Upper lobe of right lung (tissue), 1 donor: ENCODE data around the gene ACOT7. TPM values are rescaled to one million over a fixed set of nuclear protein-coding genes. Genes with fewer than 3 reads are reported as not detected.
"Not testable (repeated sequence)": the region's sequence is repeated elsewhere in the genome, so short reads cannot be mapped to it uniquely, and the experiment has no call there.

Experiments used
- ATAC-seq: fragments of 200-7000 bp; cut with Tn5 transposase; one replicate; pipeline ENCODE4 v1.9.1; 2020; ENCODE audit warnings: mild to moderate bottlenecking, moderate library complexity
- DNase-seq: peaks from one replicate; pipeline ENCODE4 v3.0.0-alpha.2; 2020
- H3K27ac ChIP-seq: fragments of 200-600 bp; one replicate; pipeline ENCODE4 v1.8.0; 2022
- H3K27me3 ChIP-seq: fragments of 200-600 bp; one replicate; pipeline ENCODE4 v1.8.0; 2022; ENCODE audit warnings: mild to moderate bottlenecking
- H3K36me3 ChIP-seq: fragments of 200-600 bp; one replicate; pipeline ENCODE4 v1.8.0; 2022
- H3K4me1 ChIP-seq: fragments of 200-600 bp; one replicate; pipeline ENCODE4 v1.8.0; 2022
- H3K4me3 ChIP-seq: fragments of 200-600 bp; one replicate; pipeline ENCODE4 v1.8.0; 2022; ENCODE audit warnings: mild to moderate bottlenecking
- H3K9me3 ChIP-seq: fragments of 200-600 bp; one replicate; pipeline ENCODE4 v1.8.0; 2022
- CTCF ChIP-seq: fragments of 200-600 bp; IDR thresholded peaks from one replicate; pipeline ENCODE4 v1.8.0; 2022; ENCODE audit warnings: antibody characterized with exemption
- intact Hi-C: fragments of 100-400 bp; cut with DNase I; formaldehyde crosslinking; loops from one replicate; pipeline ENCODE4 v1.11.0; 2022
- total RNA-seq: library from RNA; stranded (reverse); fragmentation: NEBNext Ultra II Directional; extraction: Animal tissue kit (Norgen Biotek cat#: 25700); gene quantifications from one replicate; pipeline ENCODE4 v1.2.1, GENCODE V29; 2021
- donor health status: DM: no; HTN: yes; CAD: no; lungs with severe emphysema.

Gene ACOT7
- total RNA-seq, 1 donor from 2014 or later, result 22.8 TPM

GRCh38 chr1:6363085-6363884 lies 30.3 kb downstream of the ACOT7 start:
- not testable (repeated sequence) for H3K27me3 ChIP-seq, H3K36me3 ChIP-seq, H3K27ac ChIP-seq, H3K4me3 ChIP-seq, ATAC-seq, H3K9me3 ChIP-seq
- peak; percentile 85 for DNase-seq
- intact Hi-C loops, result loop anchor here (5.0 kb wide), 1 partner anchor 39 kb away; no protein-coding TSS in a partner anchor
- peak; percentile 82 for TF ChIP-seq CTCF
- peaks cover 27% of the 10 kb centered on the region for H3K4me1 ChIP-seq

- Histone ChIP-seq H3K4me1 (peaks cover 30% of the 10 kb centered on the region), H3K4me3 (no peak overlapping the region), H3K27me3 (no peaks in the 10 kb centered on the region), H3K9me3 (no peaks in the 10 kb centered on the region), H3K36me3 (no peaks in the 10 kb centered on the region), H3K27ac (no peak overlapping the region)
- ATAC-seq (no peak), DNase-seq (no peak)
- intact Hi-C loops, result loop anchor here (5.0 kb wide), 1 partner anchor 41 kb away; no protein-coding TSS in a partner anchor
- no peak for TF ChIP-seq CTCF
Measured at GRCh38 chr1:6361124-6361775, 32.3 kb downstream of the ACOT7 start.

- DNase-seq, result no peak
- peaks cover 30% of the 10 kb centered on the region for H3K4me1 ChIP-seq
- TF ChIP-seq CTCF, result no peak
- intact Hi-C loops, result loop anchor here (5.0 kb wide), 1 partner anchor 42 kb away; no protein-coding TSS in a partner anchor
- H3K27ac ChIP-seq, result peak overlapping the region; percentile 91
- ATAC-seq, result no peak
- H3K27me3 ChIP-seq, result no peaks in the 10 kb centered on the region
- H3K36me3 ChIP-seq, result no peaks in the 10 kb centered on the region
- H3K4me3 ChIP-seq, result no peak overlapping the region
- no peaks in the 10 kb centered on the region for H3K9me3 ChIP-seq
Measured at GRCh38 chr1:6360517-6361070, 33.0 kb downstream of the ACOT7 start.

GRCh38 chr1:6360117-6360496 lies 33.5 kb downstream of the ACOT7 start:
- ATAC-seq (no peak), DNase-seq (no peak)
- Histone ChIP-seq H3K4me3 (no peak overlapping the region), H3K36me3 (no peaks in the 10 kb centered on the region), H3K9me3 (no peaks in the 10 kb centered on the region), H3K4me1 (peaks cover 30% of the 10 kb centered on the region), H3K27ac (peak overlapping the region; percentile 91), H3K27me3 (no peaks in the 10 kb centered on the region)
- TF ChIP-seq CTCF, result no peak
- intact Hi-C loops, result loop anchor here (5.0 kb wide), 1 partner anchor 42 kb away; no protein-coding TSS in a partner anchor

- Histone ChIP-seq H3K4me3 (peak overlapping the region; percentile 8), H3K36me3 (no peaks in the 10 kb centered on the region), H3K27ac (peak overlapping the region; percentile 91), H3K9me3 (no peaks in the 10 kb centered on the region), H3K4me1 (peaks cover 30% of the 10 kb centered on the region), H3K27me3 (no peaks in the 10 kb centered on the region)
- peak; percentile 5 for TF ChIP-seq CTCF
- ATAC-seq (peak; percentile 91), DNase-seq (peak; percentile 89)
- intact Hi-C loops, result loop anchor here (5.0 kb wide), 1 partner anchor 43 kb away; no protein-coding TSS in a partner anchor
Measured at GRCh38 chr1:6359216-6360116, 34.1 kb downstream of the ACOT7 start.
